Measurements from ENCODE around the gene CPZ. TPM values are rescaled to one million over a fixed set of nuclear protein-coding genes. Genes with fewer than 3 reads are reported as not detected.

CPZ gene
- total RNA-seq, 1 experiment from 2014 or later = not detected

- peaks cover 3% of the 10 kb centered on the region for H3K36me3 Mint-ChIP-seq (ENCODE audit: insufficient read depth, unreplicated experiment)
- no peak overlapping the region for H3K27ac Mint-ChIP-seq (ENCODE audit: unreplicated experiment)
- no peaks in the 10 kb centered on the region for H3K27me3 Mint-ChIP-seq (ENCODE audit: unreplicated experiment)
- no peak for DNase-seq
- H3K4me1 Mint-ChIP-seq (ENCODE audit: low read depth, unreplicated experiment) = peaks cover 11% of the 10 kb centered on the region
- no TSS peak for BruUV-seq (replicated peaks)
- TF ChIP-seq CTCF (IDR thresholded peaks at IDR 0.05; ENCODE audit: unreplicated experiment) = no peak
- intact Hi-C loops (cut with micrococcal nuclease; ENCODE audit: unreplicated experiment) = no loop called here
- H3K9me3 Mint-ChIP-seq (ENCODE audit: low read depth, unreplicated experiment) = no peaks in the 10 kb centered on the region
- H3K4me3 Mint-ChIP-seq (ENCODE audit: low read depth, unreplicated experiment) = no peak overlapping the region
- CTCF ChIA-PET = no interaction called here
These were observed 47.7 kb upstream of the CPZ start for GRCh38 chr4:8544741-8545438.

GRCh38 chr4:8545439-8545765 lies 47.2 kb upstream of the CPZ start:
- no peak overlapping the region for H3K4me3 Mint-ChIP-seq (ENCODE audit: low read depth, unreplicated experiment)
- no peak overlapping the region for H3K27ac Mint-ChIP-seq (ENCODE audit: unreplicated experiment)
- peaks cover 3% of the 10 kb centered on the region for H3K36me3 Mint-ChIP-seq (ENCODE audit: insufficient read depth, unreplicated experiment)
- intact Hi-C loops (cut with micrococcal nuclease; ENCODE audit: unreplicated experiment) = no loop called here
- H3K9me3 Mint-ChIP-seq (ENCODE audit: low read depth, unreplicated experiment) = no peaks in the 10 kb centered on the region
- no peak for DNase-seq
- no peak for TF ChIP-seq CTCF (IDR thresholded peaks at IDR 0.05; ENCODE audit: unreplicated experiment)
- CTCF ChIA-PET = no interaction called here
- BruUV-seq (replicated peaks) = no TSS peak
- H3K4me1 Mint-ChIP-seq (ENCODE audit: low read depth, unreplicated experiment) = peaks cover 11% of the 10 kb centered on the region
- H3K27me3 Mint-ChIP-seq (ENCODE audit: unreplicated experiment) = no peaks in the 10 kb centered on the region

GRCh38 chr4:8546766-8547107 lies 45.8 kb upstream of the CPZ start:
- Mint-ChIP-seq H3K27ac (ENCODE audit: unreplicated experiment) (no peak overlapping the region), H3K36me3 (ENCODE audit: insufficient read depth, unreplicated experiment) (peaks cover 3% of the 10 kb centered on the region), H3K4me3 (ENCODE audit: low read depth, unreplicated experiment) (no peak overlapping the region), H3K27me3 (ENCODE audit: unreplicated experiment) (no peaks in the 10 kb centered on the region), H3K9me3 (ENCODE audit: low read depth, unreplicated experiment) (no peaks in the 10 kb centered on the region), H3K4me1 (ENCODE audit: low read depth, unreplicated experiment) (peaks cover 11% of the 10 kb centered on the region)
- CTCF ChIA-PET = interaction anchor here (0.8 kb wide), 1 partner anchor 14 kb away, joined by 4 read pairs; no protein-coding TSS in a partner anchor
- BruUV-seq (replicated peaks) = no TSS peak
- intact Hi-C loops (cut with micrococcal nuclease; ENCODE audit: unreplicated experiment) = no loop called here
- no peak for TF ChIP-seq CTCF (IDR thresholded peaks at IDR 0.05; ENCODE audit: unreplicated experiment)
- DNase-seq = no peak

- H3K4me1 Mint-ChIP-seq (ENCODE audit: low read depth, unreplicated experiment) = peaks cover 11% of the 10 kb centered on the region
- CTCF ChIA-PET = interaction anchor here (0.7 to 0.8 kb wide), 2 partner anchors 13 kb away, joined by 3 to 4 read pairs; no protein-coding TSS in a partner anchor
- no peak overlapping the region for H3K27ac Mint-ChIP-seq (ENCODE audit: unreplicated experiment)
- H3K36me3 Mint-ChIP-seq (ENCODE audit: insufficient read depth, unreplicated experiment) = peaks cover 3% of the 10 kb centered on the region
- peaks cover 5% of the 10 kb centered on the region for H3K27me3 Mint-ChIP-seq (ENCODE audit: unreplicated experiment)
- no peak overlapping the region for H3K4me3 Mint-ChIP-seq (ENCODE audit: low read depth, unreplicated experiment)
- no peaks in the 10 kb centered on the region for H3K9me3 Mint-ChIP-seq (ENCODE audit: low read depth, unreplicated experiment)
- no TSS peak for BruUV-seq (replicated peaks)
- TF ChIP-seq CTCF (IDR thresholded peaks at IDR 0.05; ENCODE audit: unreplicated experiment) = no peak
- intact Hi-C loops (cut with micrococcal nuclease; ENCODE audit: unreplicated experiment) = no loop called here
- no peak for DNase-seq
These were observed 45.3 kb upstream of the CPZ start for GRCh38 chr4:8547108-8547911.

Measured in Calu3 (cell line).